HepG2 (cell line): ENCODE measurements around the gene SECTM1. TPM values are rescaled to one million over a fixed set of nuclear protein-coding genes. Genes with fewer than 3 reads are reported as not detected.
A peak's percentile ranks its signal among the peaks of the same experiment; 100 is the strongest.

Source experiments
- FOXM1 ChIP-seq: sonication (generic); formaldehyde crosslinking; IDR thresholded peaks from 2 replicates; pipeline ENCODE4 v1.5.0; 2020; ENCODE audit warnings: missing genetic modification reagents
- HNF4G ChIP-seq, 2 experiments: sonication (generic) in 1 of 2; formaldehyde crosslinking in 1 of 2; IDR thresholded peaks; 2 replicates each; pipeline versions ENCODE4 v1.4.0 to v1.6.1; 2011 to 2020; ENCODE audit warnings: borderline replicate concordance in 2 of 2, low read depth in 2 of 2, mild to moderate bottlenecking in 2 of 2, low read length in 1 of 2, missing genetic modification reagents in 1 of 2, moderate library complexity in 1 of 2
- KAT8 ChIP-seq: IDR thresholded peaks from 2 replicates; pipeline ENCODE4 v1.6.1; 2016; ENCODE audit warnings: missing genetic modification reagents, missing compliant biosample characterization
- KDM6A ChIP-seq: IDR thresholded peaks from 2 replicates; pipeline ENCODE4 v1.6.1; 2016; ENCODE audit warnings: low read depth
- ONECUT2 ChIP-seq: sonication (generic); formaldehyde crosslinking; IDR thresholded peaks from 2 replicates; pipeline ENCODE4 v1.4.0; 2020; ENCODE audit warnings: missing genetic modification reagents
- SIX4 ChIP-seq: sonication (generic); formaldehyde crosslinking; IDR thresholded peaks from 2 replicates; pipeline ENCODE4 v1.4.0; 2020; ENCODE audit warnings: missing genetic modification reagents
- TFDP1 ChIP-seq: IDR thresholded peaks from 2 replicates; pipeline ENCODE4 v1.6.1; 2016; ENCODE audit warnings: missing compliant biosample characterization, missing genetic modification reagents, borderline replicate concordance
- ZBTB26 ChIP-seq: IDR thresholded peaks from 2 replicates; pipeline ENCODE4 v1.6.1; 2016; ENCODE audit warnings: missing compliant biosample characterization, missing genetic modification reagents, borderline replicate concordance
- ZNF281 ChIP-seq: sonication (generic); formaldehyde crosslinking; IDR thresholded peaks from 2 replicates; pipeline ENCODE4 v1.4.0; 2020; ENCODE audit warnings: missing genetic modification reagents, borderline replicate concordance
- ZNF432 ChIP-seq: sonication (generic); formaldehyde crosslinking; IDR thresholded peaks from 2 replicates; pipeline ENCODE4 v1.5.0; 2020; ENCODE audit warnings: missing genetic modification reagents, mild to moderate bottlenecking, borderline replicate concordance
- ZNF652 ChIP-seq: IDR thresholded peaks from 2 replicates; pipeline ENCODE4 v1.6.1; 2016; ENCODE audit warnings: low read depth, borderline replicate concordance
- polyA plus RNA-seq, 8 experiments: library from polyadenylated mRNA; depleted of rRNA in 3 of 8; stranded (reverse) in 7 of 8; unstranded in 1 of 8; fragments of >200 nt; fragmentation: Illumina TruSeq in 4 of 8; extraction: Trizol in 4 of 8; gene quantifications; 2 replicates each; pipeline versions ENCODE4 v1.2.1 to v1.2.3, GENCODE V29; 2011 to 2016; ENCODE audit warnings: low read depth in 4 of 8, missing spikeins in 1 of 8, mixed read lengths in 1 of 8; ENCODE audit not compliant: insufficient read depth in 1 of 8
- total RNA-seq, 5 experiments: library from RNA; depleted of rRNA; stranded (reverse); fragments of >200 nt; fragmentation: Illumina TruSeq; extraction: Trizol; gene quantifications; 2 replicates each; pipeline ENCODE4 v1.2.3, GENCODE V29; 2016; ENCODE audit warnings: low read depth in 1 of 5
- TF ChIP-seq, protein P1 (sequence below): sonication (generic); formaldehyde crosslinking; IDR thresholded peaks from 2 replicates; pipeline ENCODE4 v1.5.1; 2020; ENCODE audit warnings: missing genetic modification reagents, mild to moderate bottlenecking, borderline replicate concordance
- TF ChIP-seq, protein P2 (sequence below): sonication (generic); formaldehyde crosslinking; IDR thresholded peaks from 2 replicates; pipeline ENCODE4 v1.5.1; 2020; ENCODE audit warnings: missing genetic modification reagents, mild to moderate bottlenecking, borderline replicate concordance
- TF ChIP-seq, protein P3 (sequence below): sonication (generic); formaldehyde crosslinking; IDR thresholded peaks from 2 replicates; pipeline ENCODE4 v1.5.0; 2020; ENCODE audit warnings: mild to moderate bottlenecking, missing genetic modification reagents, borderline replicate concordance

Gene SECTM1
- total and polyA plus RNA-seq, 2 of the 13 experiments (the other 11 are each of a cell fraction or from before 2014, with no cell fraction given), result 3.5 to 5.3 TPM

- peak; percentile 67; the same call in 1 of the 2 replicates for TF ChIP-seq HNF4G (IDR thresholded peaks at IDR 0.05; ENCODE audit: borderline replicate concordance, low read depth, low read length)
- peak; percentile 74; the same call in 1 of the 2 replicates for TF ChIP-seq HNF4G (CRISPR knock-in tag; IDR thresholded peaks at IDR 0.05; ENCODE audit: borderline replicate concordance, low read depth)
- TF ChIP-seq ONECUT2, result peak; percentile 100
- TF ChIP-seq, protein P1, sequence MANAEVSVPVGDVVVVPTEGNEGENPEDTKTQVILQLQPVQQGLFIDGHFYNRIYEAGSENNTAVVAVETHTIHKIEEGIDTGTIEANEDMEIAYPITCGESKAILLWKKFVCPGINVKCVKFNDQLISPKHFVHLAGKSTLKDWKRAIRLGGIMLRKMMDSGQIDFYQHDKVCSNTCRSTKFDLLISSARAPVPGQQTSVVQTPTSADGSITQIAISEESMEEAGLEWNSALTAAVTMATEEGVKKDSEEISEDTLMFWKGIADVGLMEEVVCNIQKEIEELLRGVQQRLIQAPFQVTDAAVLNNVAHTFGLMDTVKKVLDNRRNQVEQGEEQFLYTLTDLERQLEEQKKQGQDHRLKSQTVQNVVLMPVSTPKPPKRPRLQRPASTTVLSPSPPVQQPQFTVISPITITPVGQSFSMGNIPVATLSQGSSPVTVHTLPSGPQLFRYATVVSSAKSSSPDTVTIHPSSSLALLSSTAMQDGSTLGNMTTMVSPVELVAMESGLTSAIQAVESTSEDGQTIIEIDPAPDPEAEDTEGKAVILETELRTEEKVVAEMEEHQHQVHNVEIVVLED, result peak; percentile 46; the same call in 1 of the 2 replicates
- TF ChIP-seq TFDP1 (CRISPR knock-in tag), result peak; percentile 31; the same call in 1 of the 2 replicates
- peak; percentile 84; the same call in 1 of the 2 replicates for TF ChIP-seq ZNF281 (CRISPR knock-in tag)
- TF ChIP-seq ZNF652, result peak; percentile 58
- TF ChIP-seq ZBTB26 (CRISPR knock-in tag), result peak; percentile 76; the same call in 1 of the 2 replicates
- TF ChIP-seq KAT8, result peak; percentile 92
- TF ChIP-seq FOXM1, result no peak
- TF ChIP-seq, protein P2, sequence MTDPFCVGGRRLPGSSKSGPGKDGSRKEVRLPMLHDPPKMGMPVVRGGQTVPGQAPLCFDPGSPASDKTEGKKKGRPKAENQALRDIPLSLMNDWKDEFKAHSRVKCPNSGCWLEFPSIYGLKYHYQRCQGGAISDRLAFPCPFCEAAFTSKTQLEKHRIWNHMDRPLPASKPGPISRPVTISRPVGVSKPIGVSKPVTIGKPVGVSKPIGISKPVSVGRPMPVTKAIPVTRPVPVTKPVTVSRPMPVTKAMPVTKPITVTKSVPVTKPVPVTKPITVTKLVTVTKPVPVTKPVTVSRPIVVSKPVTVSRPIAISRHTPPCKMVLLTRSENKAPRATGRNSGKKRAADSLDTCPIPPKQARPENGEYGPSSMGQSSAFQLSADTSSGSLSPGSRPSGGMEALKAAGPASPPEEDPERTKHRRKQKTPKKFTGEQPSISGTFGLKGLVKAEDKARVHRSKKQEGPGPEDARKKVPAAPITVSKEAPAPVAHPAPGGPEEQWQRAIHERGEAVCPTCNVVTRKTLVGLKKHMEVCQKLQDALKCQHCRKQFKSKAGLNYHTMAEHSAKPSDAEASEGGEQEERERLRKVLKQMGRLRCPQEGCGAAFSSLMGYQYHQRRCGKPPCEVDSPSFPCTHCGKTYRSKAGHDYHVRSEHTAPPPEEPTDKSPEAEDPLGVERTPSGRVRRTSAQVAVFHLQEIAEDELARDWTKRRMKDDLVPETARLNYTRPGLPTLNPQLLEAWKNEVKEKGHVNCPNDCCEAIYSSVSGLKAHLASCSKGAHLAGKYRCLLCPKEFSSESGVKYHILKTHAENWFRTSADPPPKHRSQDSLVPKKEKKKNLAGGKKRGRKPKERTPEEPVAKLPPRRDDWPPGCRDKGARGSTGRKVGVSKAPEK, result peak; percentile 63; the same call in 1 of the 2 replicates
- TF ChIP-seq, protein P3, sequence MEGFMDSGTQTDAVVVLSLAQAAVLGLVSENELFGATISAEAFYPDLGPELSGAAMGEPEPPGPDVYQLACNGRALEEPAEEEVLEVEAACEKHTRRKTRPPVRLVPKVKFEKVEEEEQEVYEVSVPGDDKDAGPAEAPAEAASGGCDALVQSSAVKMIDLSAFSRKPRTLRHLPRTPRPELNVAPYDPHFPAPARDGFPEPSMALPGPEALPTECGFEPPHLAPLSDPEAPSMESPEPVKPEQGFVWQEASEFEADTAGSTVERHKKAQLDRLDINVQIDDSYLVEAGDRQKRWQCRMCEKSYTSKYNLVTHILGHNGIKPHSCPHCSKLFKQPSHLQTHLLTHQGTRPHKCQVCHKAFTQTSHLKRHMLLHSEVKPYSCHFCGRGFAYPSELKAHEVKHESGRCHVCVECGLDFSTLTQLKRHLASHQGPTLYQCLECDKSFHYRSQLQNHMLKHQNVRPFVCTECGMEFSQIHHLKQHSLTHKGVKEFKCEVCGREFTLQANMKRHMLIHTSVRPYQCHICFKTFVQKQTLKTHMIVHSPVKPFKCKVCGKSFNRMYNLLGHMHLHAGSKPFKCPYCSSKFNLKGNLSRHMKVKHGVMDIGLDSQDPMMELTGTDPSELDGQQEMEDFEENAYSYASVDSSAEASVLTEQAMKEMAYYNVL (CRISPR knock-in tag), result peak; percentile 97
- no peak for TF ChIP-seq ZNF432 (CRISPR knock-in tag)
- peak; percentile 91 for TF ChIP-seq KDM6A (CRISPR knock-in tag)
- peak; percentile 94 for TF ChIP-seq SIX4 (CRISPR knock-in tag)
These were observed 13.1 kb upstream of the SECTM1 start (continued) for GRCh38 chr17:82346342-82347300.
